H9 (cell line): ENCODE data around the gene NOTUM. TPM values are rescaled to one million over a fixed set of nuclear protein-coding genes. Genes with fewer than 3 reads are reported as not detected.

Experiments used
- DNase-seq: peaks from one replicate; pipeline ENCODE4 v3.0.0-alpha.2; 2017
- H2AFZ ChIP-seq: one replicate; pipeline ENCODE4 v1.6.1; 2013; ENCODE audit warnings: mild to moderate bottlenecking, low read length, control low read depth, moderate library complexity
- H2AK5ac ChIP-seq: 2 replicates; pipeline ENCODE4 v1.6.1; 2013; ENCODE audit warnings: low read length, control low read depth, mixed read lengths; ENCODE audit not compliant: insufficient read length
- H2BK120ac ChIP-seq: one replicate; pipeline ENCODE4 v1.6.1; 2013; ENCODE audit warnings: low read depth, mild to moderate bottlenecking, low read length, control low read depth, inconsistent platforms; ENCODE audit not compliant: poor library complexity, severe bottlenecking
- H2BK12ac ChIP-seq: 2 replicates; pipeline ENCODE4 v1.6.1; 2013; ENCODE audit warnings: low read length, control low read depth, mixed read lengths, low read depth; ENCODE audit not compliant: insufficient read length
- H2BK15ac ChIP-seq: 2 replicates; pipeline ENCODE4 v1.6.1; 2013; ENCODE audit warnings: low read depth, low read length, control low read depth
- H2BK20ac ChIP-seq: one replicate; pipeline ENCODE4 v1.6.1; 2013; ENCODE audit warnings: low read depth, mild to moderate bottlenecking, low read length, control low read depth, inconsistent platforms; ENCODE audit not compliant: poor library complexity, severe bottlenecking
- H2BK5ac ChIP-seq: 2 replicates; pipeline ENCODE4 v1.6.1; 2013; ENCODE audit warnings: low read length, control low read depth, mixed read lengths; ENCODE audit not compliant: insufficient read length
- H3K14ac ChIP-seq: 2 replicates; pipeline ENCODE4 v1.6.1; 2013; ENCODE audit warnings: low read length, control low read depth; ENCODE audit not compliant: insufficient read depth
- H3K18ac ChIP-seq: 2 replicates; pipeline ENCODE4 v1.6.1; 2013; ENCODE audit warnings: low read depth, mild to moderate bottlenecking, mixed read lengths, low read length, control low read depth; ENCODE audit not compliant: insufficient read length
- H3K23ac ChIP-seq: 2 replicates; pipeline ENCODE4 v1.6.1; 2013; ENCODE audit warnings: low read length, control low read depth, mixed read lengths, low read depth; ENCODE audit not compliant: insufficient read length
- H3K23me2 ChIP-seq: 2 replicates; pipeline ENCODE4 v1.6.1; 2013; ENCODE audit warnings: low read depth, mild to moderate bottlenecking, mixed read lengths, low read length, control low read depth; ENCODE audit not compliant: insufficient read length, poor library complexity, severe bottlenecking
- H3K27ac ChIP-seq: 2 replicates; pipeline ENCODE4 v1.5.1; 2013; ENCODE audit warnings: low read length, control low read depth, mixed read lengths, low read depth; ENCODE audit not compliant: insufficient read length
- H3K27me3 ChIP-seq: 2 replicates; pipeline ENCODE4 v1.6.1; 2013; ENCODE audit warnings: low read length, control low read depth, inconsistent platforms; ENCODE audit not compliant: insufficient read depth
- H3K4ac ChIP-seq: 2 replicates; pipeline ENCODE4 v1.6.1; 2013; ENCODE audit warnings: low read depth, mild to moderate bottlenecking, control low read depth, inconsistent platforms, low read length, moderate library complexity
- H3K4me1 ChIP-seq: 2 replicates; pipeline ENCODE4 v1.6.1; 2013; ENCODE audit warnings: low read length, control low read depth, inconsistent platforms; ENCODE audit not compliant: insufficient read depth
- H3K4me2 ChIP-seq: 2 replicates; pipeline ENCODE4 v1.6.1; 2013; ENCODE audit warnings: low read length, control low read depth, mixed read lengths; ENCODE audit not compliant: insufficient read length, insufficient read depth
- H3K56ac ChIP-seq: 2 replicates; pipeline ENCODE4 v1.6.1; 2013; ENCODE audit warnings: low read depth, mild to moderate bottlenecking, mixed read lengths, low read length, control low read depth; ENCODE audit not compliant: insufficient read length
- H3K79me1 ChIP-seq: 2 replicates; pipeline ENCODE4 v1.6.1; 2013; ENCODE audit warnings: low read depth, mild to moderate bottlenecking, moderate library complexity, low read length, control low read depth, inconsistent platforms; ENCODE audit not compliant: insufficient read depth, poor library complexity, severe bottlenecking
- H3K79me2 ChIP-seq: 2 replicates; pipeline ENCODE4 v1.6.1; 2013; ENCODE audit warnings: low read length, control low read depth, inconsistent platforms; ENCODE audit not compliant: insufficient read depth
- H3K9ac ChIP-seq: 2 replicates; pipeline ENCODE4 v1.6.1; 2013; ENCODE audit warnings: low read length, control low read depth, mixed read lengths; ENCODE audit not compliant: insufficient read length; ENCODE audit errors: extremely low read depth
- H3K9me3 ChIP-seq: one replicate; pipeline ENCODE4 v1.6.1; 2013; ENCODE audit warnings: low read depth, low read length, inconsistent platforms; ENCODE audit not compliant: control insufficient read depth
- H3T11ph ChIP-seq: one replicate; pipeline ENCODE4 v1.6.1; 2013; ENCODE audit warnings: mild to moderate bottlenecking, low read length, control low read depth, inconsistent platforms
- H4K20me1 ChIP-seq: one replicate; pipeline ENCODE4 v1.6.1; 2013; ENCODE audit not compliant: control insufficient read depth, insufficient read length, insufficient read depth
- H4K5ac ChIP-seq: 2 replicates; pipeline ENCODE4 v1.6.1; 2013; ENCODE audit warnings: low read depth, mild to moderate bottlenecking, mixed read lengths, low read length, control low read depth; ENCODE audit not compliant: insufficient read length
- H4K8ac ChIP-seq: replicated peaks from 2 replicates; pipeline ENCODE4 v1.6.1; 2013; ENCODE audit warnings: low read length, control low read depth, mixed read lengths, low read depth; ENCODE audit not compliant: insufficient read length
- H4K91ac ChIP-seq: 2 replicates; pipeline ENCODE4 v1.6.1; 2013; ENCODE audit warnings: low read depth, mild to moderate bottlenecking, moderate library complexity, mixed read lengths, low read length, control low read depth; ENCODE audit not compliant: insufficient read length
- H3K27ac Mint-ChIP-seq, 3 experiments: 2 replicates in 2 of 3; 3 replicates in 1 of 3; pipeline ENCODE4 v1.8.0; 2020 to 2021; ENCODE audit warnings: mixed read lengths in 3 of 3, mild to moderate bottlenecking in 1 of 3, moderate library complexity in 1 of 3
- H3K27me3 Mint-ChIP-seq: 2 replicates; pipeline ENCODE4 v1.8.0; 2021; ENCODE audit warnings: low read depth, mild to moderate bottlenecking, moderate library complexity, mixed read lengths
- H3K36me3 Mint-ChIP-seq, 3 experiments: 2 replicates in 2 of 3; 3 replicates in 1 of 3; pipeline ENCODE4 v1.8.0; 2020 to 2021; ENCODE audit warnings: low read depth in 3 of 3, mixed read lengths in 3 of 3; ENCODE audit not compliant: insufficient read depth in 1 of 3
- H3K4me1 Mint-ChIP-seq, 2 experiments: 2 replicates each; pipeline ENCODE4 v1.8.0; 2020; ENCODE audit warnings: mixed read lengths in 2 of 2
- H3K4me3 Mint-ChIP-seq, 2 experiments: 2 replicates in 1 of 2; 3 replicates in 1 of 2; pipeline ENCODE4 v1.8.0; 2020 to 2021; ENCODE audit warnings: mild to moderate bottlenecking in 2 of 2, mixed read lengths in 2 of 2, moderate library complexity in 1 of 2
- H3K9me3 Mint-ChIP-seq, 2 experiments: 2 replicates in 1 of 2; 3 replicates in 1 of 2; pipeline ENCODE4 v1.8.0; 2020; ENCODE audit warnings: mild to moderate bottlenecking in 2 of 2, mixed read lengths in 2 of 2, moderate library complexity in 1 of 2
- CTCF ChIP-seq: fragments of 200-600 bp; sonication (generic); conservative IDR thresholded peaks from 3 replicates; pipeline ENCODE4 v1.8.0; 2021; ENCODE audit warnings: antibody characterized with exemption, mild to moderate bottlenecking
- WGBS: extraction: QIAGEN DNeasy Blood & Tissue Kit; methylation state at CpG from one replicate; pipeline ENCODE4 v1.1.7; 2013; ENCODE audit warnings: missing lambda C conversion rate, low lambda C conversion rate, mixed read lengths; ENCODE audit not compliant: insufficient read length; ENCODE audit errors: extremely low coverage; 5-methylcytosine and 5-hydroxymethylcytosine counted together
- total RNA-seq: library from RNA; stranded (reverse); gene quantifications from 2 replicates; pipeline ENCODE4 v1.2.1, GENCODE V29; 2021

NOTUM gene
- total RNA-seq, 1 experiment from 2014 or later: 2.1 TPM

GRCh38 chr17:81959362-81960129 lies 1.4 kb downstream of the NOTUM start:
- Histone ChIP-seq H2BK20ac (no peak overlapping the region), H3K56ac (no peak overlapping the region), H3K4me2 (peak overlapping the region; percentile 4), H3K23ac (no peak overlapping the region), H3K9me3 (no peaks in the 10 kb centered on the region), H2BK15ac (no peak overlapping the region), H3K18ac (no peak overlapping the region), H2BK12ac (no peak overlapping the region), H4K8ac (no peak overlapping the region), H3K9ac (no peak overlapping the region), H3K79me2 (no peaks in the 10 kb centered on the region), H3K14ac (no peak overlapping the region; the same call in 1 of the 2 replicates), H3K27ac (no peak overlapping the region), H3K4me1 (no peaks in the 10 kb centered on the region), H4K91ac (no peak overlapping the region), H3K79me1 (no peaks in the 10 kb centered on the region), H3K4ac (no peak overlapping the region), H2AK5ac (no peak overlapping the region), H2AFZ (no peak overlapping the region), H3K27me3 (peaks cover 41% of the 10 kb centered on the region; the same call in 1 of the 2 replicates), H2BK5ac (no peak overlapping the region), H4K5ac (no peak overlapping the region), H4K20me1 (no peaks in the 10 kb centered on the region), H3K23me2 (peaks cover 3% of the 10 kb centered on the region), H3T11ph (no peak overlapping the region), H2BK120ac (no peak overlapping the region)
- H3K36me3 Mint-ChIP-seq: no peaks in the 10 kb centered on the region; a peak in 1 of 7 replicates
- H3K4me3 Mint-ChIP-seq: peak overlapping the region; percentile 17 to 59; a peak in 1 of 5 replicates
- no peak overlapping the region for H3K27ac Mint-ChIP-seq
- no CpG with 5 or more reads among the region's 112 CpGs for WGBS
- peaks cover 0 to 4% of the 10 kb centered on the region in 2 experiments; a peak in 1 of 5 replicates for H3K9me3 Mint-ChIP-seq
- H3K27me3 Mint-ChIP-seq: peaks cover 73% of the 10 kb centered on the region
- peaks cover 9 to 14% of the 10 kb centered on the region in 2 experiments for H3K4me1 Mint-ChIP-seq
- peak; percentile 83 for DNase-seq
- peak; percentile 51; the same call in 2 of the 3 replicates for TF ChIP-seq CTCF
